Stimulated activated CD4-positive, alpha-beta T cell treated with anti-CD3 and anti-CD28 coated beads, Interleukin-4, amount 100 ng/mL, for 4 hours (primary cell): ENCODE data around the gene GARIN6.
"Not testable (repeated sequence)": the region's sequence is repeated elsewhere in the genome, so short reads cannot be mapped to it uniquely, and the experiment has no call there.

ENCODE experiments used
- DNase-seq, 2 experiments: peaks; one replicate each; pipeline ENCODE4 v3.0.0-alpha.2; 2020

The GARIN6 gene

GRCh38 chr12:99647453-99647852 is at the start of gene GARIN6:
Gene GARIN6, plus strand, starts transcription at chr12:99647753. Its CDS starts 422 bp downstream, at chr12:99648175.
- DNase-seq = no peak

DNA sequence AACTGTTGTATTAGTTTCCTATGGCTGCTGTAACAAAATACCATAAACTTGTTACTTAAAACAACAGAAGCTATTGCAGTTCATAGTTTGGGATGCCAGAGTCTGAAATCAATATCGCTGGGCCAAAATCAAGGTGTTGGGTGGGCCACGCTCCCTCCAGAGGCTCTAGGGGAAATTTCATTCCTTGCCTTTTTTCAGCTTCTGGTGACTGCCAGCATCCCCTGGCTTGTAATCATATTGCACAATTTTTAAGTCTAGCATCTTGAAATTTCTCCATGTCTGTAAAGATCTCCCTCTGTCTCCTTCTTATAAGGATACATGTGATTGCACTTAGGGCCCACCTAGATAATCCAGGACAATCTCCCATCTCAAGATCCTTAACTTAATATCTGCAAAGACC is 48.8 kb upstream of the GARIN6 start:
- no peak for DNase-seq

DNA sequence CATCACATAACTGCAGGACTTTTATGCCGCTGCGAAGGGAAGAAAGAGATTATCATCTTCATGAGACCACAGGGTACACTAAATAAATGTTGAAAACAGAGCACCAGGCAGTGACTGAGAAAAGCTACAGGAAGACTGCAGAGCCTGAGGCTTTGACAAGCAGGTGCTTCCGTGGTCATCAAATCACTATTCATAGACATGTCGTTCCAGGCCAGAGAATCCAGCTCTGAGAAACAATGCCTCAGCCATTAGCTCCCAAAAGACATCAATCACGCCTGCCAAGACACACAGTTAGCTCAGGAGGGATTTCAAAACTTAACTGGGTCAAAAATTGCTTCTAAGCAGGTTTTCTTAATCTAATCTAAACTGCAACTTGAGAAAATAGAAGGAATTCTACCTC is 47.2 kb upstream of the GARIN6 start:
- DNase-seq = no peak

DNA sequence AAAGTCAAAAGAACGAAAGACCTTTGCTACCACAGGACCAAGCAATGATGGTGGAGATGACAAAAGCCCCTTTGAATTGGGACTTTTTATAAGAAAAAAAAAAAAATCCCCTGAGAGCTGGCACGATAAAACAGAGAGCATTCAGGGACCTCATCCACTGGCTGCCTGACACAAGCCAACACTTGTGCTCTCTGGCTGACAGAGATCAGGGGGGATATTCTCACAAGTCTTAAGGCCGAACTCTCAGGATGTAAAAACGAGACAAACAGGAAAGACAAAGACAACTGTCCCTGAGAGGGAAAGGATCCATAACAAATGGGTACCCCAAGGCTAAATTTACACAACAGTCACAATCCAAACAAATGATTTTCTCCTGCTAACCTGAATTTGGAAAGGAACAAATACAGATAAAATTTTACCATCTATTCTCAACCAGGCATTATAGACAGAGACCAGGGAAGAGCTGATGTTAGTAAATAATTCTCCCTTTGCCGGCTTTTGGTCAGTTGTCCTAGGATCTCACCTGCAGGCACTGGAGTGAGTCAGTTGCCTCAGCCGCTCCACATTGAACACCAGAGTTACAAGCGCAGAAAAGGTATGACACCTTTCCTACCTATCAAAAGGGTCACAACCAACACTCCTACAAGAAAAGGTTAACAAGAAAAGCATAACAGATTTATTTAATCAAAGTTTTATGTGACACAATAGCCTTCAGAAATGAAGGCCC is 37.9 kb upstream of the GARIN6 start:
- no peak for DNase-seq

DNA sequence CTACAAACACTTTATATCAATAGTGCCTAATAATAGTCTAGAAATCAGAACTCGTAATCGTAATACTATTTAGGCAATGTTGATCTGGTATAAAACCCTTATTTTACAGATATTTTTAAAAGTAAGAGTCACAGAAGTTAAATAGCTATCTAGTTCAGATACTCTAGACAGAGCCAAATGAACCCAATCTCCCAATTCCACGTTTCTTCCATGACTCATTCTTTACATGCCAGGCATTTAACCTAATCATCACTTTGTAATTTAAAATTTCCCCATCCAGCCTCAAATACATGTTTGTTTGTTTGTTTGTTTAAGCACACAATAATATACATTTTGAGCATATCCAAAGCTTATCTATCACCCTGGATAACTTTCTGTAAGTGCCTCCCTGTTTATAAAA is 36.4 kb upstream of the GARIN6 start:
- no peak for DNase-seq

DNA sequence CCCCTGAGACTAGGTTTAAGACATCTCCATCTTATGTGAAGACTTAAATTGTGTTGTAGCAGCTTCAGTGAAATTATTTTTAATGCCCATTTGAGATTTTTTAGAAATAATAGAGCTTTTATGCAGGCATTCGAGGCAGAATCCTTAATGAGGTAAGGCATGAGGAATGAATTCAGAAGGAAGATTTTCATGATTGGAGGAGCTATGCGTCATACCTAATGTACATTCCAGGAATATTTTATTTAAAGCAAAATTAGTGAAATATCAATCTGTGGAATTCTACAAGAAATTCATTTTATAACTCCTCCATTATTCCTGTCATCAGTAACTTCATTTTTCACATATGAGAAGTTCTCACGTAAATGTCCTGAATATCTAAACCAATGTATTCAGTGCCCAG is 36.0 kb upstream of the GARIN6 start:
- DNase-seq = no peak

DNA sequence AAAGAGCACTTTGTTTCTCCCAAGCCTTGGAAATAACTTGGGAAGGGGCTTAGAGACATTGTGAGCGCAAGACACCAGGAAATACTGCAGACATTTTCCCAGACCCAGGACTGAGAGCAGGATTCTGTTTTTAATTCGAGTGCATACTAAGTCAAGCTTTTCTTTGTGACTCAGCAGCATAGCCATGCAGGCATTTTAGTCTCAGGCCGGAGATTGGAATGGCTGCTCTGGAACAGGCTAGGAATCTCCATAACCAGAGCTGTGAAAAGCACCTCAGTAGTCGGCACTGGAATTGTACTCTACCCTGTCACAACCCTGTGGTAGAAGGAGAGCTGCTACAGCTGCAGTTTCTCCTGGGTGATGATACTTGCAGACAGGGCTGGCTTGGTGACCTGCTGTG is 28.9 kb upstream of the GARIN6 start:
- DNase-seq = no peak

DNA sequence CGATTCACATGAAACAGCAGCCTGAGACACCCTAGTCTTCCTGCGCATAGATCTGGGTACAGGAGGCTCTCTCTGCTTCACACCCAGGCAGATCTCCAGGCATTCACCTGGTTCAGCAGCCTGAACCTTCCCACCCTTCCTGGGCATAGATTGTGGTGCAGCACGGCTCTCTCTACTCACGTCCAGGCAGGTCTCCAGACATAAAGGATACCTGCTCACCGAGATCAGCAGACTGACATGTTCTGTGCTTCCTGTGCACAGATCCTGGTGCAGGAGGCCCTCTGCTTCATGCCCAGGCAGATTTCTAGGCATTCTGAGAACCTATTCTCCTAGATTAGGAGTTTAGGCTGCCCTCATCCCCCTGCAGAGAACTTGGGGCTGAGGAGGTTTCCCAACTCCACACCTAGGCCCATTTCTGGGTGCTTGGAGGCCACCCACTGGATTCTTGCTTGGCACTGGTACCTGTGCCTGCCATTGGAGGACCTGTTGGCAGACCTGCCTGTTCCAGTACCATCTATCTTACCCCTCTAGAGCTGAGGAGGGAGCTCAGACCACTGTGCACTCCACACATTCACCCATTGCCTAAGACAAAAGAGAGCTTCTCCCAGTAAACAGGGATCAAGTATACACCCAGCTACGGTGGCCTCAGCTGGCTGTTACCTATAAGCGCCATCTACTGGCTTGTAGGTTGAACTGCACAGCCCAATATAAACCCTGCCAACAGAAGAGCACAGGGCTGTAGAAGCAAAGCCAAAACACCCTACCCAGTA is 28.0 kb upstream of the GARIN6 start:
- no peak for DNase-seq

DNA sequence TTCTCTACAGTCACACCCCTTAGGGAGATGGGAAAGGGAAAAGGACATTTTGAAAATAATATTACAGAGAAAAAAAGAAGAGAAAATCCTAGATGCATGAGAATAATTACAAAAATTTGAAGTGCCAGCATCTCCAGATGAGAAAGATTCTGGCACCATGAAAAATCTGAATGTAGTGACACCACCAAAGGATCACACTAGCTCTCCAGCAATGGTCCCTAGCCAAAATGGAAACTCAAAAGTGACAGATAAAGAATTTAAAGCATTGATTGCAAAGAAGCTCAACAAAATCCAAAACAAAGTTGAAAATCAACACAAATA is 27.4 kb upstream of the GARIN6 start:
- DNase-seq = no peak

- DNase-seq = not testable (repeated sequence)
Measured at GRCh38 chr12:99624591-99624990, 23.0 kb upstream of the GARIN6 start.

DNA sequence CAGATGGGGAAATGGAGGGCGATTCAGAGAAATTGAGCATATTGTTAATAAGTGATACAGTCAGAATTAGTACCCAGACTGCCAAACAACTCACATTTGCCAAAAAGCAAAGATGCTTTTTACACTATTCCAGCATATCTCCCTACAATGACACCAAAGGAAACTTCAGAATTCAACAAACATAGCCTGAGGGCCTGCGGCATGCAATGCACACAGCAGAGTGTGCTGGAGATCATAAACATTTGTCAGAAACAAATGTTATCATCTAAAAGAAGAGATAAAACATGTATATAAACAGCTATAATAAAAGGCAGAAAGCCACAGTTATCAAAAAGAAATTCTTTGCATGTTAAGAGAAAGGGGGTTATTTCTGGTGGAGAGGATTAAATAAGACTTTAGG is 20.1 kb upstream of the GARIN6 start:
- no peak for DNase-seq

GRCh38 chr12:99644629-99645028 is 2.9 kb upstream of the GARIN6 start:
- no peak for DNase-seq

- DNase-seq = no peak
Measured at GRCh38 chr12:99648183-99648582, 630 bp downstream of the GARIN6 start.

DNA sequence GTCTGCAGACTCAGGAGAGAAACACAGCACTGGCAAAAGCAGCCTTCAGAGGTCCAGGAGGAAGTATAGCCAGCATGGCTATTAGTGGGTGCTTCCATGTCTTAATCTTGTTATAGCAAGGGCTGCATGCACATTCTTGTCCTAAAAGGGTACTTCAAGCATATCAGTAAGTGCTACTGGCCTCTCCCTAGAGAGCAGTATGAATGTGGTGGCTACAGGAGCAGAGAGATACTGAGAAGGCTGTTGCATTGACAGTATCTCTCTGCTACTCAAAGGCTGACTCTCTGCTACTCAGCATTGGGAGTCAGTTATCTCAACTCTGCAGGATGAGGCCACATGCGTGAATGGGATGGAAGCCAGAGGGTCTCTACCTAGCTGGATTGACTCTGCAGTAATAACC is 2.0 kb downstream of the GARIN6 start:
- no peak for DNase-seq

GRCh38 chr12:99658671-99659349 is 11.3 kb downstream of the GARIN6 start:
- no peak for DNase-seq

DNA sequence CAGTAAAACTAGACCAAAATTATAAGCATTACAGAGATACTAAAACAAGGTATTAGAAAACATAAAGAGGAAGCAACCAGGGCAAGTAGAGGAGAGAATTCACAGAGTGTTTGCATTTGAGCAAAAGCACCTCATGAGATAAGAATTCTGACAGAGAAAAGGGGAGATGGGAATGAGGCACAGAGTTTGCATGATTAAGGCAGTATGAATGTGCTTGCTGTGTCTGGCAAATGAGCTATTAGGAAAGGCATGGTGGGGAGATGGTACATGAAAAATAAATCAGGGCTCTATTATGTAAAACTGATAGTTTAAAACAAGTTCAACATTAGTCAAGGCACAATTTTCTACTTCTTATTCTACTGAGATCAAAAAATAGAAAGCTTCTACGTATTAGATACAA is 23.1 kb downstream of the GARIN6 start:
- DNase-seq = no peak

GRCh38 chr12:99680276-99680675 is 32.7 kb downstream of the GARIN6 start:
- DNase-seq = no peak

DNA sequence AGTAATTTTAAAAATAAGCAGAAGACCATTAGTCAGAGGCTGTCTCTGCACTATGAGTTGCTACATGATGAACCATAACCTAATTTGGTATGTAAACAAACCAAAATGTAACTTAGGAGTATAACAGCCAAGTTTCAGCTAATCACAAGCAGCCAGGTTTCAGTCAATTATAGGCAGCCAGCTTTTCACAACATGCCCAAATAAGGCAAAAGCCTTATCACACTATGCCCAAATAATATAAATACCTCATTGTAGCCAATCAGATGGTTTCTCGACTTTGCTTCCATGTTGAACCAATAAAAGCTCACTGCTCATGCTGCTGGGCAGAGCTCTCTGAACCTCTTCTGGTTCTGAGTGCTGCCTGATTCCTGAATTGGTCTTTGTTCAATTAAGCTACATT is 38.6 kb downstream of the GARIN6 start:
- no peak for DNase-seq

DNA sequence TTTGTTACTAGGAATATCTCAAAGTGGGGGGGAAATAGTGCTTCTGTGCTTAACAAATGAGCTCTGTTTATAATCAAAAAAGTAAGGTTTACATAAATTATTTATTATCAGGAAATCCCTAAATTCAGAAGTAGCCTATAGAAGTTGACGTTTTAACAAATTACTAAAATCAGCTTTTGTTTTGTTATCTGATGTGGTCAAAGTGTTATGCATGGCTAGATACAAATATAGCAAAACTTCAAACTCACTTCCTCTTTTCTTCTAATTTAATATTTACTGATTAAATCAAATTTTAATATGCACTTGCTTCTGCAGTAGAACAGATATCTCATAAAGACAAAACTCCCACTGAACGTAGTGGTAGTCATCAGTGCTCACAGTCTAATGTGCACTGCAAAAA is 47.5 kb downstream of the GARIN6 start:
- no peak for DNase-seq
